Fibroblast of villous mesenchyme (primary cell): ENCODE data around the gene ARAP3. TPM values are rescaled to one million over a fixed set of nuclear protein-coding genes. Genes with fewer than 3 reads are reported as not detected.

Experiments
- DNase-seq: peaks from one replicate; pipeline ENCODE4 v3.0.0-alpha.2; 2010; ENCODE audit warnings: low read depth
- H3K4me3 ChIP-seq: 2 replicates; pipeline ENCODE4 v1.5.1; 2011; ENCODE audit warnings: low read depth, mild to moderate bottlenecking, low read length
- total RNA-seq: library from RNA; depleted of rRNA; stranded (reverse); fragments of >200 nt; gene quantifications from 2 replicates; pipeline ENCODE4 v1.2.3, GENCODE V29; 2012
- TF ChIP-seq, protein P1 (sequence below): IDR thresholded peaks from 2 replicates; pipeline ENCODE4 v1.5.1; 2012; ENCODE audit warnings: low read depth, mild to moderate bottlenecking, low read length; ENCODE audit not compliant: insufficient read depth

Gene ARAP3
- total RNA-seq, 1 donor = 5.6 TPM

GRCh38 chr5:141692533-141692888, 10.5 kb upstream of the ARAP3 start:
- no peak for DNase-seq
- TF ChIP-seq, protein P1, sequence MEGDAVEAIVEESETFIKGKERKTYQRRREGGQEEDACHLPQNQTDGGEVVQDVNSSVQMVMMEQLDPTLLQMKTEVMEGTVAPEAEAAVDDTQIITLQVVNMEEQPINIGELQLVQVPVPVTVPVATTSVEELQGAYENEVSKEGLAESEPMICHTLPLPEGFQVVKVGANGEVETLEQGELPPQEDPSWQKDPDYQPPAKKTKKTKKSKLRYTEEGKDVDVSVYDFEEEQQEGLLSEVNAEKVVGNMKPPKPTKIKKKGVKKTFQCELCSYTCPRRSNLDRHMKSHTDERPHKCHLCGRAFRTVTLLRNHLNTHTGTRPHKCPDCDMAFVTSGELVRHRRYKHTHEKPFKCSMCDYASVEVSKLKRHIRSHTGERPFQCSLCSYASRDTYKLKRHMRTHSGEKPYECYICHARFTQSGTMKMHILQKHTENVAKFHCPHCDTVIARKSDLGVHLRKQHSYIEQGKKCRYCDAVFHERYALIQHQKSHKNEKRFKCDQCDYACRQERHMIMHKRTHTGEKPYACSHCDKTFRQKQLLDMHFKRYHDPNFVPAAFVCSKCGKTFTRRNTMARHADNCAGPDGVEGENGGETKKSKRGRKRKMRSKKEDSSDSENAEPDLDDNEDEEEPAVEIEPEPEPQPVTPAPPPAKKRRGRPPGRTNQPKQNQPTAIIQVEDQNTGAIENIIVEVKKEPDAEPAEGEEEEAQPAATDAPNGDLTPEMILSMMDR = no peak
- peak overlapping the region; percentile 57 for H3K4me3 ChIP-seq

DNA sequence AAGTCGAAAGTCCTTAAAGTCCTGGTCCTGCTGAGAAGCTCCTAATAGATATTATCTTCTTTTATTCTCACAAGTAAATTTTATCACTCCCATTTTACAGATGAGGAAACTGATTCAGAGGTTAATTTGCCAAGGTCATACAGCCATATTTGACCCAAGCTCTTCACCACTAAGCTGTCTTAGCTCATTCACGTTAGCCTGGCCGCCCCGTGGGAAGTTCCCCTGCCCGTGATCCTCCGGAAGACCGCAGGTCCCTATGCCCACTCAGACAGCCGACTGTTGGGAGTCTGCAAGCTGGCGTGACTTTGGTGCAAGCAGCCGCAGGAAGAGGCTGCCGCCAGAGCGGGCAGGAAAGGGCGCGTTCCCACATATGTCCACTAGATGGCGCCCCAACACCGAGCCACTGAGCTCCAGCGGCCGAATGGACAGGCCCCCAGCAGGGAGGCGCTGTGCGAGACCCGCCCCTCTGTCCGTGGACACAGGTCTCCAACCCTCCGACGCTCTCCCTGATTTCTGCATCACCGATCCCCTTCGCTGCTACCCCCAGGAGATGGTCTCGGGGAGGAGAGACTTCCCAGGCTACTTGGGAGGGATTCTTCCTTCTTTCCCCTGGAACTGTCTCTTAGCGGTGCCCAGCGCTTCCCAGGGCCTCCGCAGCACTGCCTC, 10.0 kb upstream of the ARAP3 start:
- TF ChIP-seq, protein P1 = peak; percentile 95
- peak overlapping the region; percentile 57 for H3K4me3 ChIP-seq
- peak; percentile 75 for DNase-seq

- TF ChIP-seq, protein P1 = no peak
- DNase-seq = no peak
- no peak overlapping the region for H3K4me3 ChIP-seq
Measured at GRCh38 chr5:141691286-141691866, 9.3 kb upstream of the ARAP3 start.

DNA sequence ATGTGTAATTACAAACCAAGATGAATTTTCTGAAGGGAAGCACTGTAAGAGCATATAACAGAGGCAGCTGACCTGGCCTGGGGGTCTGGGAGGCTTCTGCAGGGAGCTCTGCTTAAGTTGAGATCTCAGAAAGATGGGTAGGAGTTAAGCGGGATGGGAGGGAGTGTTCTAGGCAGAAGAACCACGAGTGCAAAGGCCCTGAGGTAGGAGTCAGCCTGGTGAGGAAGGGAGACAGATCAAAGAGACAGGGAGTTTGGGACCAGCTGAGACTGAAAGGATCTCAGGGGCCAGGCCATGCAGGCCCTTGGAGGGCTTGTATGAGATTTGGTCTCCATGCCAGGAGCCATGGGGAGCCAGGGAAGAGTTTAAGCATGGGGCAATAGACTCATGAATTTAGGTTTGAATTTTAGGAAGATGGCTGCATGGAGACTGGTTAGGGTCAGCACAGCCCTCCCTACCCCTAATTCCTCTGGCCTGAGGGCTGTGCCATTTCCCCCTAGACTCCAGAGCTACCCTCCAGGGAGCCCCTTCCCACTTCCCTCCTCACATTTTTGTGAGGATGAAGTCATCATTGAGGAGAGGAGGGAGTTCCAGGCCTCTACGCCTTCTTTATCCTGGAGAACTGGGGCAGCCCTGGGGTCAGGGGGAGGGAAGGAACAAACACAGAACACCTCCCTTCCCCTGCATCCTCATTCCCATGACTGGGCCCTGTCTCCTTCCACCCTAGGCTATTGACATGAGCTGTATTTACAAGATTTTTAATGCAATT, 4.8 kb upstream of the ARAP3 start:
- H3K4me3 ChIP-seq = no peak overlapping the region
- no peak for DNase-seq
- TF ChIP-seq, protein P1 = no peak

DNA sequence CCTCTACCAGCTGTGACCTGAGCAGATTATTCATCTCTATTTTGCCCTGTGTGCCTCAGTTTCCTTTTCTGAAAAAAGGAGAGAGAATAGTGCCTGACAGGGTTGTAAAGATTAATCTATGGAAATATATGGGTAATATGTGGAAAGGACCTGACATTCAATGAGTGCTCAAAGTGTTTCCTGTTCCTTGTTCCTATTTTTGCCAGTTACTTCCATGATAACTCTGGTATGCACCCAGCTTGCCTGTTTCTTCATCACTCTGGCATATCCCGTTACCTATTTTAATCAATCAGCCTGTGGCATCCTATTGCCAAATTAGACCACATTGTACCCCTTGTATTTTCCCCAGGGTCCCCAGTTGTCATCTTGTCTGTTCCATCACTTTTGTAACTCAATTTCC, 3.6 kb upstream of the ARAP3 start:
- DNase-seq = no peak
- TF ChIP-seq, protein P1 = no peak
- no peak overlapping the region for H3K4me3 ChIP-seq

DNA sequence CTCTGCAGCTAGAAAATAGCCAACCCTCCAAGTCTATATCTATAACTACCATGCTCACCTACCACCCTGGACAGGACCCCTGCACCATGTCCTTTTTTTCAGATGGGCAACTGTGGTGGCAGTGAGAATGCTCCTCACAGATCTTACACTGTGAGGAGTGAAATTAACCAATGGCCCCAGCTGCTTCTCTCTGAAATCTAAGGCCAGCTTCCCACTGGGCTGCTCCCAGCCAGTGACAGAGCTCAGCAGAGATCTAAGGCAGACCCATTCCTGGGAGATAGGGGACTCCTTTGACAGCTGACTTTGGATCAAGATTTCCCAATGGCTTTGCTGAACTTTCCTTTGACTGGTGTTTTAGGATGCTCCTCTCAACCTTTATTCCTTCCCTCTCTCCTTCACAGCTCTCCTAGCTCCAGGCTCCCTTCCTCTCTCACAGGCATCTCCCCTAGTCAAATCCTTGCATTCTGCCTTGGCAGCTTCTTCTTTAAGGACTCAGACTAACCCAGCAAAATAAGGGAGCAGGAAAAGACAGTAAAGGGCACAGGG, 1.6 kb upstream of the ARAP3 start:
- no peak for DNase-seq
- TF ChIP-seq, protein P1 = no peak
- no peak overlapping the region for H3K4me3 ChIP-seq
